Activated CD4-positive, alpha-beta T cell treated with anti-CD3 and anti-CD28 coated beads, Interleukin-2, amount 50 U/mL, for 24 hours (primary cell): Measurements from ENCODE around the gene VANGL1.
"Not testable (repeated sequence)": the region's sequence is repeated elsewhere in the genome, so short reads cannot be mapped to it uniquely, and the experiment has no call there.

ENCODE experiments used
- DNase-seq, 2 donors: peaks; one replicate each; pipeline ENCODE4 v3.0.0-alpha.2; 2020; ENCODE audit warnings: low read depth in 1 of 2, low spot score in 1 of 2

The VANGL1 gene

DNA sequence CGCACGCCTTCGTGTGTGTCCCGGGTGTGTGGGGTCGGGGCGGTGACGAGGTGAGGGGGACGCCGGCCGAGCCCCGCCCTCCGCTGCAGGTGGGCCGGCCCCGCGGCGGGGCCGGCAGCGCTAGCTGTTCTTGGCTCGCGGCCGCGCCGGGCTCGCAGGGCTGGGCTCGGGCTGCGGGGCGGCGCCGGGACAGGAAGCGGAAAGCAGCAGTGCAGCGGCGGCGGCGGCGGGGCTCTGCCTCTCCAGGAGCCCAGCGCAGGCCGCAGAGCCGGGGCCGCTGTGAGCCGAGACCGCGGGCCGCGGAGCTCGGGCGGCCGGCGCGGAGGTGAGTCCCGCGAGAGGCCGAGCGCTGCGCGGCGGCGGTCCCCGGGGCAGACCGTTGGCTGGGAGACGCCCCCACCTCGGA lies at the start of gene VANGL1:
VANGL1 (plus strand) TSS at position 209 of the 406 bp plus-strand sequence. CDS start 9,444 bp downstream, outside the sequence.
- peak in 1 of 2 donors; percentile 25 for DNase-seq

DNA sequence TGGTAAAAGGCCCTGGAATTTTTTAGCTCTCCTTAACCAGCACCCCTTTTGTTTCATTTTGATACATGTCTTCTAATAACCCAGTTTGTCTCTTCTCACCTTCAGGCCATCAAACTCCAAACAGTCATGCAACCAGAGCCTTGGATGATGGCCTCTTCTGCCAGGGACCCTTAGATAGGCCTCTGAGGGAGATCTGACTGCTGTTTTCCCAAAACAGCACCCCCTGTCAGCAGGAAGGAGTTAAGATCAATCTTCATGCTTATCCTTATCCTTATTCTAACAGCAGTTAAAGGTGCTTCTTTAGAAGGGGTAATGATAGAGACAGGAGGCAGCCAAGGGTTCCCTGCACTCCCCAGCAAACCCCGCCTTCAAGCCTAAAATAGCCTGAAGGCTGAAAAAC lies 49.5 kb upstream of the VANGL1 start:
- no peak for DNase-seq

DNA sequence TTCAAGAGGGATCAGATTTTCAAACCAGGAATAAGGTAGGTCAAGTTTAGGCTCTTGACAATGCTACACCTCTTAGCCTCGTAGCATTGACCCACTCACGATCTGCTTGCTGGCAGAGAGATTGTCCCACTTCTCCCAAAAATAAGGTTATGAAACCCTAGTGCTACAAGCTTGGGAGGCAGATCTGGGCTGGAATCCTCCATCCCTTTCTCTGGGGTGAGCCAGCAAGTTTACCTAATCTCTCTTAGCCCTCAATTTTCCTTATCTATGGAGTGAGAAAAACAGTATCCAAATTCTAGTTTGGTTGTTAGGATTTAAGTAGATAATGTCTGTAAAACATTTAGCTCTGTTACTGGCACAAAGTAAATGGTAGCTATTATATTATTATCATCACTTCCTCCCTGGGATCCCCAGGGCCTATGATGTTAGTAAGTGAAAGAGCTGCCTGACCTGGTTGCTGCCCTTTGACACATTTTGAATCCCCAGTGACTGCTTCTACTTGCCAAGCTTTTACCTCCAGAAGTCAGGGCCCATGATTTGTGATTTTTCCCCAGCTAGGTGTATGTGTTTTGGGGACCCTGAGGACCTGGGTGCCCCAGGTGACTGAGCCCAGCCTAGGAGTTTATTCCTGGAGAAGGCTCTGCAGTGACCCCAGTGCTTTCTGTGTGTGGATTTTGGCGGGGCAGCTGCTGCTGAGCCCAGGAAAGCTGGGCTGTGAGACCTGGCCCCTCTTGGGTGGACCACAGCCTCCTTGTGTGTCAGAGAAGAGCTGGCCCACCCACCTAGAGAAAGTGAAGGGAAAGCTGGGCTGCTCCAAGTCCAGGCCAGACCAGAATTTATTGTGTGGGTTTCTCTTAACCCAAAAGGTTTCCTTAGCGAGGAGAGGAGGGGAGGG lies 48.2 kb upstream of the VANGL1 start:
- DNase-seq, result no peak

DNA sequence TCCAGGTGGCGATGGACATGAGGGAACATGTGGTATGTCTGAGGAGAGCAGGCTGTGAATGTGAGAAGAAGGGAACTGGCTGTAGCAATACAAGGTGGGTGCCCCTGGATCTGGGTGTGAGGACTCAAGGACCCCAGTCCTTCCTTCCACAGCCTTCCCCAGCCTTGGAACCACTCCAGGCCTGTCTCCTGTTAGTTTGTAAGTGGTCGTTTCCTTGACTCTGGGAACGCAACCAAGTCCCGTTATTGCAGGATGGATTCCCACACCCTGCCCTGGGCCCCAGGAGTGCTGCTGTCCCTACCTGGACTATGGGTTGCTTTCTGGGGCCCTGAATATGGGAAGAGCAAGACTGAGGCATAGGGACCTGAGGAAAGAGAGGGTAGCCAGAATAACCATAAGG lies 47.2 kb upstream of the VANGL1 start:
- no peak for DNase-seq

DNA sequence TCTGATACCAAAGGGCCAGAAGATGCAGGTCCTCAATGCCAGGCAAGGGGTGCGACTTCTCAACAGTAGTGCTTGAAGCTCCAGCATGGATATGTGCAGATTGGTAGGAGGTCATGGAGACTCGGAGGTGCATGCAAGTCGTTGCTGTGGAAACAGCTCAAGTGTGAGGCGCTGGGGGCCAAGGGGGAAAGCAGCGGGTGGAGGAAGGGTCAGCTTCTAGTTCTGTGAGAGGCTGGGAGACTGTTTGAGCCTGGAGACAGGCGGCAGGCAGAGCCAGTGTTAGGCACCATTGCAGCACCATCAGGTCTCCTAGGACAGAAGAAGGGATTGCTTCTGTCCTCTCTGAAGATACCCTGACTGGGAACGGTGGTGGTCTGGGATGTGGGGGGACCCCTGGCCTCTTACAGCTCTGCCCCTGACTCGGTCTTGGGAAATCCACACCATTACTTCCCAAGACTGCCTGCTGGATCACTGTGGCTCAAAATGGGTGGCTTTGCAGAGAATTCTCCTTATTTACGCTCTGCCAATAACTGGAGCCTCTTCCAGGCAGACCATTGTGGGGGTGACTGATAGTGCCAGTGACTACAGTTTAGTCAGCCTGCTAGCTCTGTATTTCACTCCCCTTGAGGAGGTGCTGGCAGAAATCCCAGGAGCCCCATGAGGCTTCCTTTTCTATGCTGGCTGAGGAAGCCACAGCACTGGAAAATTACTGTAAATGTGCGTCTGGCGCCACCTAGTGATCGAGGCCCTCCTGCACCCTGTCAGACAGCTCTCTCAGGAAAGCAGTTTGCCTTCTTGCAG lies 46.3 kb upstream of the VANGL1 start:
- DNase-seq, result peak; percentile 41 to 59

DNA sequence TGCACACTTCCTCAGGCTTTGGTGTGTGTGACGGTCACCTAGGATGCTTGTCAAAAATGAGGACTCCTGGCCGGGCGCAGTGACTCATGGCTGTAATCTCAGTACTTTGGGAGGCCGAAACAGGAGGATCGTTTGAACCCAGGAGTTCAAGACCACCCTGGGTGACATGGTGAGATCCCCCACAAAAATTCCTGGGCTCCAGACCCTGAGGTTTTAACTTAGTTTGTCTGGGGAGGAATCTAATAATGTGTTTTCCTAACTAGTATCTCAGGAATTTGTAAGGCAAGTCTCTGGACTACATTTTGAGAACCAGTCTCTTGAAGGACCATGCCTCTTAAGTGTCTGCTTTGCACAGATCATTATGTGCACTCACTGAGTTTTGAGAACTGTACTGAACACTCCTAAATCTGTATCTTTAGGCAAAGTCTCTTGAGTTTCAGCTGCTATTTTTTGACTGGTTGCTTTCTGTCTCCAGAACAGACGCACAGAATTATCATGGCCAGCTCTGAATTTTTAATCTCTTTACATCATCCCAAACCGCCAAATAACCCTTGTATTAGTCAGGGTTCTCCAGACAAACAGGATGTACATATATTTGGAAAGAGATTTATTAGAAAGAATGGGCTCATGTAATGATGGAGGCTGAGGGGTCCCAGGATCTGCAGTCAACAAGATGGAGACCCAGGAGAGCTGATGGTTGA lies 45.5 kb upstream of the VANGL1 start:
- no peak for DNase-seq

DNA sequence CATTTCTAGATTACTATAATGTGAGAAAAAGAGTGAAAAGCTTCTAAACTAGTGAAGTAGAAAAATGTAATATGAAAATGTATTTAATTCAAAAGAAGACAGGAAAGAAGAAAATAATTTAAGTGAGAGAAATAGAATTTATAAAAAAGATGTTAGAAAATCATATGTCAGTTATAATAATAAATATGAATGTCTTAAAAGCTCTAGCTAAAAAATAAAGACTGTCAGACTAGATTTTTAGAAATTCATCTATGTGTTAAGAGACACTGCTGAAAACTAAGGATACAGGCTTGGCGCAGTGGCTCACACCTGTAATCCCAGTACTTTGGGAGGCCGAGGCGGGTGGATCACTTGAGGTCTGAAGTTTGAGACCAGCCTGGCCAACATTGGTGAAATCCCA lies 37.3 kb upstream of the VANGL1 start:
- no peak for DNase-seq

DNA sequence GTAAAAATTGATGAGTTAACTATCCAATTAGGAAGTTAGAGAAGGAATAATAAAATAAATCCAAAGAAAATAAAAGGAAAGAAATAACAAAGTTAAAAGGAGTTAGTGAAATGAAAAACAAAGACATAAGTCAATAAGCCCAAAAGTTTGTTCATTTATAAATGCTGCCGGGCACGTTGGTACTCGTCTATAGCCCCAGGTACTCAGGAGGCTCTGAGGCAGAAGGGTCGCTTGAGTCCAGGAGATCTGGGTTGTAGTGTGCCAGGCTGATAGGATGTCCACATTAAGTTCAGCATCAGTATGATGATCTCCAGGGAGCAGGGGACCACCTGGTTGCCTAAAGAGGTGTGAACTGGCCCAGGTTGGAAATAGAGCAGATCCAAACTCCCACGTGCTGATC lies 35.5 kb upstream of the VANGL1 start:
- DNase-seq, result no peak

DNA sequence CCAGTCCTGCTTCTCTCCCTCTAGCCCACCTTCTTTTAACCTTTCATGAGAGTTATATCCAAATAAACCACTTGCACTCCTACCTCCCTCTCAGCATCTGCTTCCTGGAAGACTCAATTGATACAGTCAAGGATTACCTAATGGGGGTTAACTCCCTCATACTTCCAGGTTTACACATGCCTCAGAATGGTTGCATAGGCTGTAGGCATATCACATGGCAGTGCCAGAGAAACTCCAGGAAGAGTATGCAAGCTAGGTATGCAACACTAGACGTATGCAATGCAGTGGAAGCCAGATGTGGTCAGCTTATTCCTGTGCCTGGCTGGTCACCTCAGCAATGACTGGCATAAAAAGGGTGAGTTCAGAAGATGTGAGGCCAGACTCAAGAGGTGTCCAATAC lies 32.7 kb upstream of the VANGL1 start:
- no peak for DNase-seq

DNA sequence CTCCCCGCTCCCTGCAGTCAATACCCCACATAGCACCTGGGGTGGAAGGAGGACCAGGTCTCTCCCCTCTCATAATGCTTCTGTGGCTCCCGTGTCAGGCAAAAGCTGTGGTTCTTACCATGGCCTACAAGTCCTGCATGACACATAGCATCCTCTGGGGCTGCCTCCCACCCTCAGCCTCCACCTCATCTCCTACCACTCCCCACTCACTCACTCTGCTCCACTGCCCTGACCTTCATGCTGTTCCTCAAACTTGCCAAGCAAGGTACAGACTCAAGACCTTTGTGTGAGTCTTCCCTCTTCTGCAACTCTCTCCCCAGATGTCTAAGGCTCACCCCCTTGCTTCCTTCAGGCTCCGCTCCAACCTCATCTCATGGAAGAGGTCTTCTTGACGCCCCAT lies 28.0 kb upstream of the VANGL1 start:
- no peak for DNase-seq

DNA sequence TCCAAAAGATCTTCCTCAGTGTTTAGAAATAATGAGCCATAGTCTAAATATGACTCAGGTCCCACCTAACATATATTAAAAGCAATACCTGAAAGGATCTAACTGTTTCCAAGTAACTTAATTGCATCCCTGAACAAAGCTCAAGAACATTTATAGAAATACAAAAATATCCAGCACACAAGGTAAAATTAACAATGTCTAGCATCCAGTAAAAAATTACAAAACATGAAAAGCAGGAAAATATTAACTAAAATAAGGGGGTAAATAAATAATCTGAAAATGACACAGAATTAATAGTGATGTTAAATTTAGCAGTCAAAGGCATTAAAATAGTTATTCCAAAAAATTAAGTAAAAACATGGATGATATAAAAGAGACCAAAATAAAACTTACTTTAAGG lies 21.3 kb upstream of the VANGL1 start:
- no peak for DNase-seq

DNA sequence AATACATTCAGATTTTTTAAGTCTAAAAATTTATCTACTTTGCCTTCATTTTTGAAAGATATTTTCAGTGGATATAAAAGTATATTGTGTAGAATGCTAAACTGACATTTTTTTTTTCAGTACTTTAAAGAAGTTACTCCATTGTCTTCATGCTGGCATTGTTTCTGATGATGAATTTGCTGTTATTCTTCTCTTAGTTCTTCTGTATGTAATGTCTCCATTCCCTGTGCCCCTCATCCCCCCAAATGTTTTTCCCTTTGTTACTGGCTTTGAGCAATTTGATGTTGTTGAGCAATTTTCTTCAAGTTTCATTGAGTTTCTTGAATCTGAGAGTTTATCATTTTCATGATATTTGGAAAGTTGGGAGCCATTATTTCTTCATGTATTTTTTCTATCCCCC lies 20.8 kb upstream of the VANGL1 start:
- DNase-seq, result no peak

DNA sequence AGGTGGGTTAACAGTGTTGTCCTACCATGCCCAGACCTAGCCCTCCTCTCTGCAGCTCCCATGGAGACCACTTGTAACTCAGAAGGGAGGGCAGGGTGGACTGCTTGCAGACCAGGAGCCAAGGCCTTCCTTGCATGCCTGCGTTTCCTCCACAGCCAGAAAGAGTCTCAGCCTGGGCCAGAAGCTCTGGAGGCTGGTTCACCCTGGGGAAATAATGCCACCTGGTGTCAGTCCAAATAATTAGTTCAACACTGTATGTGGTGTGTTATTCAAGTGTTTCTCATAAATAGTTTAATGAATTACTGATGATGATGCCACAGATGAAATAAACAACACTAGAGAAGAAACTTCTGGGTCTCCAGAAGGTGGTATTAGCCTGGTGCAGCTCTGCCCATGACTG lies 16.9 kb upstream of the VANGL1 start:
- no peak for DNase-seq

DNA sequence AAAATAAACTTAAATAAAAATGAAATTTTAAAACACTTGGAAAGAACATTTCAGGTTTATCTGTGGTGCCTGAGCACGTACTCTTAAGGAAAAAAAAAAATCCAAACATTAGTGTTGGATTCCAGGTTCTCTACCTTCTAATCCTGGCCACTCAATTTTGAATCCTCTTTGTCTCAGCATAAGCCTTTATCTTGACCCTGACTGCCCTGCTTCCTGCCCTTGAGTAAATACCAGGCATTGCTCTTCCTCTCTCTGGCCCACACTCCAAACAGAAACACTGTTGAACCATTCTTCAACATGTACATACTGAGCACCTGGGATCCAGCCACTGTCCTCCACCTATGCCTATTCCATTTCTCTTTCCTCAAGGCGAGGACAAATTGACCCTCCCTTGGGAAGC lies 11.4 kb upstream of the VANGL1 start:
- DNase-seq, result no peak

DNA sequence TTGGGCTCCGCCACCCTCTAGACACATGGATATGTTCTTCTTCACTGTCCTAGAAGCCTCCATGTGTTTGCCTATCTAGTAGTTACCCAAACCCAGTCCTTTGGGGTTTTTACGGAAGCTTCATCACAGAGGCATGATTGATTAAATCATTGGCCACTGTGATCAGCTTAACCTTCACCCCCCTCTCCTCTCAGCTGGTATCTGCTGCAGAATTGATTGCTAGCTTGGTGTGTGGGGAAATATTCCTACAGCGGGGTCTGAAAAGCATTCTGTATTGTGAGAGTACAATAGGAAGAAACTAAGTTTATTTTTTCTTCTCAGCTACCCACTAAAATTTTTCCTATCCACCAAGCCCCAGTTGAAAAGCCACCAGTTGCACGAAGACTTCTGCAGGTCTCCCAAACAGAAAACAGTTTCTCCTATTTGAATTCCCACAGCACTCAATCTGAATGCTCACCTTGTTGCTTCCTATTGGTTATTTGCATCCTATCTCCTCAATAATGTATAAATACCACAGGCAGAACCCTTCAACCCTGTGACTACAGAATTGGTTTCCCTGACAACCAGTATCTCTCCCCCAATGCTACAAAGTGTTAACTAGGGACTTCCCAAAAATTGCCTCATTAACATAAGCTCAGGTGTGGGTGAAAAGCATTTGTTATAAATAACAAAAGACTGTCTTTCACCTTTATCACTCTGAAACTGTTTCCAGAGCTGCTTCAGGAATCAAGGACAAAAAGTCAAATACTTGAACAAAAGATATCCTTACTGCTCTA lies 9.3 kb upstream of the VANGL1 start:
- DNase-seq, result no peak

DNA sequence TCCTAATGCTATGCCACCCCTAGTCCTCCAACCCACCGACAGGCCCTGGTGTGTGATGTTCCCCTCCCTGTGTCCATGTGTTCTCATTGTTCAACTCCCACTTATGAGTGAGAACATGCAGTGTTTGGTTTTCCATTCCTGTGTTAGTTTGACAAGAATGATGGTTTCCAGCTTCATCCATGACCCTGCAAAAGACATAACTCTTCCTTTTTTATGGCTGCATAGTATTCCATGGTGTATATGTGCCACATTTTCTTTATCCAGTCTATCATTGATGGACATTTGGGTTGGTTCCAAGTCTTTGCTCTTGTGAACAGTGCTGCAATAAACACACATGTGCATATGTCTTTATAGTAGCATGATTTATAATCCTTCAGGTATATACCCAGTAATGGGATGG lies 8.2 kb upstream of the VANGL1 start:
- DNase-seq, result not testable (repeated sequence)

DNA sequence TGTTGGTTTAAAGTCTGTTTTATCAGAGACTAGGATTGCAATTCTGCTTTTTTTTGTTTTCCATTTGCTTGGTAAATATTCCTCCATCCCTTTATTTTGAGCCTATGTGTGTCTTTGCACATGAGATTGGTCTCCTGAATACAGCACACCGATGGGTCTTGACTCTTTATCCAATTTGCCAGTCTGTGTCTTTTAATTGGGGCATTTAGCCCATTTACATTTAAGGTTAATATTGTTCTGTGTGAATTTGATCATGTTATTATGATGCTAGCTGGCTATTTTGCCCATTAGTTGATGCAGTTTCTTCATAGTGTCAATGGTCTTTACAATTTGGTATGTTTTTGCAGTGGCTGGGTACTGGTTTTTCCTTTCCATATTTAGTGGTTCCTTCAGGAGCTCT lies 4.5 kb upstream of the VANGL1 start:
- DNase-seq, result not testable (repeated sequence)

DNA sequence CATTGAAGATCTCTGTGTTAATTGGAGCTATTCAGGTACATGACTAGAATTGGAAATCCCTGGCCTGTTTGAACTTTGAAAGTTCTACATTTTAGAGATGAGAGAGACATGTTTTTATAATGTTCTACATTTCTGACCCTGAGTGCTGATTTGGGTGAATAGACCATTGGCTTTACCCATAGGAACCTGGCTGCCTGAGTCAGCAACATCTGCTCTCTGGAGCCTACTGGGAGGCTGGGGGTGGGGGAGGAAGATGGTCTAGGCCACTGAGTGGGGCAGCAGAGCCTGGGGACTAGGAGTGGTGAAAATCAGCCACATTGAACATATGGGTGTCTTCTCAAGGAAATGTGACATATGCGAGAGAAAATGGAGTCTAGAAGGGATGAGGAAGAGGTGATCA lies 1.4 kb upstream of the VANGL1 start:
- no peak for DNase-seq

DNA sequence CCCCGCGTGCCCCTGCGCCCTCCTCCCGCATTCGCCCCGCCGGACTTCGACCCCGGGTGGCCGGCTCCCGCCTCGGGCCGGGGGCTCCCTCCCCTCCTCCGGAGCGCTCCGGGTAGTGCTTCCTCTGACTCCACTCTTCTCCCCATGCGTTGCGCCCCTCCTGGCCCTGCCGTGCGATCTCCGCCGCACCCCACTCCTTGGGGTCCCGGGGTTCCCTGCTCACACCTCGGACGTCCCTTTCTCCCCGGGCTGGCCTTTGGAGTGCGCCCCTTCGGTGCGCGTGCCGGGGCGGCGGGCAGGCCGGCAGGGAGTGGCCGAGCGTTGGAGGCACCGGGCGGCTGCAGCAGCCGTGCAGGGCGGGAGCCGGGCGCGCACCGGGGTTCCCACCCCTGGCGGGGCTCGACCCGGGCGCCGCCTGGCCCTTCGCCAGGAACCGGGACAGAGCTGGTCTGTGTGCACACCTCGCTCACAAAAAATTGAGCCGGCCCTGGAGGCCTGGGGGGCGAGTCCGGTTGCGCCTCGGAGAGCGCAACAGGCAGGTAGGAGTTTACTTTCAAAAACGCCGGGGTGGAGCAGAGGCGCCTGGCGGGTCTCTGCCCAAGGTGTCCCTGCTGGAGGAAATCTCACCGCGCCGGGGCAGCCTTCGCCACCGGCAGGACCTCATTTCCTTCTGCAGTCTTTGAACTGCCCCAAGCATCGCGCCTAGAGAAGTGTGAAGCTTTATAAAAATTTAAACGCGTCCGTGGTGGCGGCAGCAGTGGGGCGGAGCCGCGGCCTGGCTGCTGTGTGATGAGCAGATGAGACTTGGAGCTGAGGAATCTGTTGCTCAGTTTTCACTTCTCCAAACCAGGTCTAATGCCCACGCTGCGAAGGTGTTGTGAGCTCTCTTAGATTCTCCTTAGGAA lies 650 bp downstream of the VANGL1 start:
- no peak for DNase-seq

DNA sequence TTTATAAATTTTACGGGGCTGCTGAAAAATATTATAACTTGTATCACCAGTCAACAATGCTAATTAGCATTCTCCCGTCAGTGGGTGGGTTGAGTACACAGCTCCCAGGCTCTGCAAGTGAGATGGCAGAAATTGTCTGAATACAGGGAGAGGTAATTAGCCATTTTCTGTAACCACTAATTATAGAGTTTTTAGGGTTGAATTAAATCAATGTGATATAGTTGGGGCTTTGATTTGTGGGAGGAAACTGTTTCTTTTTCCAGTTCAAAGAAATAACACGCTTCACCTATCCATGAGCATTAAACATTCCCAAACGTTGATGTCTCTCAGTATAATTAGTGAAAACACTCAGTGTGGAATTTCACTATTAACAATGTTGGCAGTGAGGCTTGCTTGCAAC lies 1.5 kb downstream of the VANGL1 start:
- no peak for DNase-seq
